ENCODE data around the gene IGSF22.

IGSF22 gene

GRCh38 chr11:18726040-18726439 is at the start of gene IGSF22:
Gene IGSF22, minus strand, starts transcription at chr11:18726188. Its CDS starts 1,952 bp downstream, at chr11:18724236.
- DNase-seq, result no peak

- no peak for DNase-seq
Observed at GRCh38 chr11:18774801-18775200, 48.8 kb upstream of the IGSF22 start.

GRCh38 chr11:18773681-18774080 is 47.7 kb upstream of the IGSF22 start:
- DNase-seq, result no peak

GRCh38 chr11:18773104-18773503 is 47.1 kb upstream of the IGSF22 start:
- DNase-seq, result no peak

GRCh38 chr11:18772211-18772610 is 46.2 kb upstream of the IGSF22 start:
- no peak for DNase-seq

- no peak for DNase-seq
Observed at GRCh38 chr11:18771266-18772035, 45.5 kb upstream of the IGSF22 start.

GRCh38 chr11:18770479-18771125 is 44.6 kb upstream of the IGSF22 start:
- DNase-seq, result no peak

- no peak for DNase-seq
Observed at GRCh38 chr11:18769802-18770456, 43.9 kb upstream of the IGSF22 start.

- DNase-seq, result no peak
Observed at GRCh38 chr11:18768978-18769377, 43.0 kb upstream of the IGSF22 start.

- no peak for DNase-seq
Observed at GRCh38 chr11:18768472-18768901, 42.5 kb upstream of the IGSF22 start.

- DNase-seq, result no peak
Observed at GRCh38 chr11:18766015-18766414, 40.0 kb upstream of the IGSF22 start.

GRCh38 chr11:18765554-18765953 is 39.6 kb upstream of the IGSF22 start:
- no peak for DNase-seq

GRCh38 chr11:18761741-18762140 is 35.8 kb upstream of the IGSF22 start:
- DNase-seq, result no peak

GRCh38 chr11:18761144-18761543 is 35.2 kb upstream of the IGSF22 start:
- no peak for DNase-seq

GRCh38 chr11:18757811-18758210 is 31.8 kb upstream of the IGSF22 start:
- DNase-seq, result no peak

GRCh38 chr11:18756889-18757288 is 30.9 kb upstream of the IGSF22 start:
- DNase-seq, result no peak

GRCh38 chr11:18754308-18754707 is 28.3 kb upstream of the IGSF22 start:
- DNase-seq, result no peak

GRCh38 chr11:18752502-18752901 is 26.5 kb upstream of the IGSF22 start:
- DNase-seq, result no peak

- no peak for DNase-seq
Observed at GRCh38 chr11:18750944-18751343, 25.0 kb upstream of the IGSF22 start.

- DNase-seq, result no peak
Observed at GRCh38 chr11:18749681-18750319, 23.8 kb upstream of the IGSF22 start.

GRCh38 chr11:18748766-18749365 is 22.9 kb upstream of the IGSF22 start:
- no peak for DNase-seq

GRCh38 chr11:18745251-18745650 is 19.3 kb upstream of the IGSF22 start:
- no peak for DNase-seq

- no peak for DNase-seq
Observed at GRCh38 chr11:18743900-18744514, 18.0 kb upstream of the IGSF22 start.

All from NCI-H2029 treated with DMSO at 0.1 percent for 48 hours (cell line).